ENCODE results near the gene TM2D3. TPM values are rescaled to one million over a fixed set of nuclear protein-coding genes. Genes with fewer than 3 reads are reported as not detected.

The TM2D3 gene
- total RNA-seq, 1 experiment from 2014 or later = 18.4 TPM

DNA sequence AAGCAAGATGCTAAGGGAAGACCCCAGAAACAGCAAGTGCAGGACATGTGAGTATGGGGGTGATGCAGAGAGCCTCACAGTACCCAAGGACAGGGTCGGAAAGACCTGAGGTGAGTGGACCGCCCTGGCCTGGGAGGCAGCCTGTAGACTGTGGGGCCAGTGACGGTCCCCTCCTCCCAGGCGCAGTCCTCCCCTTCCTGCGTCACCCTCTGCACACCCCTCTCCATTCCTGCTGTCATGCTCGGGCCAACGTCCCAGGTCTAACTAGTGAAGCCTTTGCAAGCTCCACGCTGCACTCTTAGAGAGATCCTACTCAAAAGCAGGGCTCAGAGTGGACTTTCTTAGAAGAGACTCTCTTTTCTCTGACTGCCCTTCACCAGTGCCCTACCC lies 41.6 kb downstream of the TM2D3 start:
- BruUV-seq (replicated peaks) = no TSS peak
- Histone ChIP-seq H3K4me2 (ENCODE audit: low read length) (no peak overlapping the region), H2AFZ (ENCODE audit: low read length) (no peak overlapping the region), H3K9me3 (ENCODE audit: low read length) (no peaks in the 10 kb centered on the region), H3K4me3 (ENCODE audit: low read length) (no peak overlapping the region), H3K9ac (ENCODE audit: low read length) (no peak overlapping the region), H3K9me2 (replicated peaks; ENCODE audit: low read length) (no peaks in the 10 kb centered on the region), H3F3A (ENCODE audit: low read length, unreplicated experiment) (no peaks in the 10 kb centered on the region), H3K79me2 (ENCODE audit: low read length) (no peaks in the 10 kb centered on the region), H3K36me3 (ENCODE audit: low read depth, low read length) (no peaks in the 10 kb centered on the region), H4K20me1 (ENCODE audit: low read length) (no peaks in the 10 kb centered on the region), H3K27ac (ENCODE audit: low read length) (no peak overlapping the region), H3K27me3 (ENCODE audit: low read length) (no peaks in the 10 kb centered on the region), H3K4me1 (ENCODE audit: insufficient read depth, low read length) (0 out of 2 replicates have a peak, but pooled peaks cover 2% of the 10 kb centered on the region)
- TF ChIP-seq, protein P1, sequence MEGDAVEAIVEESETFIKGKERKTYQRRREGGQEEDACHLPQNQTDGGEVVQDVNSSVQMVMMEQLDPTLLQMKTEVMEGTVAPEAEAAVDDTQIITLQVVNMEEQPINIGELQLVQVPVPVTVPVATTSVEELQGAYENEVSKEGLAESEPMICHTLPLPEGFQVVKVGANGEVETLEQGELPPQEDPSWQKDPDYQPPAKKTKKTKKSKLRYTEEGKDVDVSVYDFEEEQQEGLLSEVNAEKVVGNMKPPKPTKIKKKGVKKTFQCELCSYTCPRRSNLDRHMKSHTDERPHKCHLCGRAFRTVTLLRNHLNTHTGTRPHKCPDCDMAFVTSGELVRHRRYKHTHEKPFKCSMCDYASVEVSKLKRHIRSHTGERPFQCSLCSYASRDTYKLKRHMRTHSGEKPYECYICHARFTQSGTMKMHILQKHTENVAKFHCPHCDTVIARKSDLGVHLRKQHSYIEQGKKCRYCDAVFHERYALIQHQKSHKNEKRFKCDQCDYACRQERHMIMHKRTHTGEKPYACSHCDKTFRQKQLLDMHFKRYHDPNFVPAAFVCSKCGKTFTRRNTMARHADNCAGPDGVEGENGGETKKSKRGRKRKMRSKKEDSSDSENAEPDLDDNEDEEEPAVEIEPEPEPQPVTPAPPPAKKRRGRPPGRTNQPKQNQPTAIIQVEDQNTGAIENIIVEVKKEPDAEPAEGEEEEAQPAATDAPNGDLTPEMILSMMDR (conservative IDR thresholded peaks at IDR 0.05; ENCODE audit: low read depth, low read length) = no peak
- TF ChIP-seq EZH2phosphoT487 (IDR thresholded peaks at IDR 0.05; ENCODE audit: borderline replicate concordance, low read length) (no peak), EZH2 (IDR thresholded peaks at IDR 0.05; ENCODE audit: low read length, unreplicated experiment) (no peak)
- ATAC-seq (no peak), DNase-seq (no peak)
- CTCF ChIA-PET = no interaction called here
- intact Hi-C loops (cut with micrococcal nuclease) = no loop called here
- POLR2A ChIA-PET (ENCODE audit: unreplicated experiment) = no interaction called here

DNA sequence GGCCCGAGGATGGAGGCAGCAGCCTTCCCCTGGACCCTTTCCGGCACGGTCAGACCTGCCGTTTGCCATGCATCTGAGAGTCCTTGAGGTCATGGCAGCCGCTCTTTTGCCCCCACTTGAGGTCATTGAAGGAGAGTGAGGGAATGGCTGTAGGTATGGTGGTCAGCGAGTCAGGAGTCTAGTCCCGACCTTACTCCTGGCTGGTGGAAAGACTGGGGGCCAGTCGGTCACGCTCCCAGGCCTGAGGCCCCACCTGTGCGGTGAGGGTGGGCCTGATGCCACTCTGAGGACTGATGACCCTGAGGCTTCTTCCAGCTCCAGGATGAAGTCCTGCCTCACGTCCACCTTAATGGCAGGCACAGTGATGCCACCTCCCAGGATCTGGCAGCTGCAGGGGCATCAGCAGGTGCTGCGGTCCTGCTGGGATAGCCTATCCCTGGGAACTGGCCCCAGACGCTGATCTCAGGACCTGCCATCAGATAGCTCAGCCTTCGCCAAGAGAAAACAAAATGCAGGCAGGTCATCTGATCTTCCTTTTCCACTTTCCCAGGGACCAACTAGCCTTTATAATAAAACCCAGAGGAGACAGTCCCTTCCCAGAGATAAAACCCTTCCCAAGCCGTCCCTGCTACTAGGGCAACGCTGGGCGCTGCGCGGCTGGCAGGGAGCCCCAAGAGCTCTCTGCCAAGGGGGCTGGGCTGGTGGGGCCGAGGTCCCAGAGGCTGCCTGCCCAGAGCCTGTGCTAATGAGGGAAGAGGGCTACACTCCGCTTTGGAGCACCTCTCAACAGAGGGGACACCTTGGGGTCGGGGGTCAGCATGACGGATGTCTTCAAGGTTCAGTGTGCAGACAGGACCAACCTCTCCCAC lies 42.2 kb downstream of the TM2D3 start:
- Histone ChIP-seq H3K9me3 (ENCODE audit: low read length) (no peaks in the 10 kb centered on the region), H3K27ac (ENCODE audit: low read length) (no peak overlapping the region), H3K9me2 (replicated peaks; ENCODE audit: low read length) (no peaks in the 10 kb centered on the region), H3K27me3 (ENCODE audit: low read length) (no peaks in the 10 kb centered on the region), H3F3A (ENCODE audit: low read length, unreplicated experiment) (no peaks in the 10 kb centered on the region), H3K36me3 (ENCODE audit: low read depth, low read length) (no peaks in the 10 kb centered on the region), H4K20me1 (ENCODE audit: low read length) (no peaks in the 10 kb centered on the region), H3K4me3 (ENCODE audit: low read length) (no peak overlapping the region), H2AFZ (ENCODE audit: low read length) (no peak overlapping the region), H3K9ac (ENCODE audit: low read length) (no peak overlapping the region), H3K4me1 (ENCODE audit: insufficient read depth, low read length) (no peaks in the 10 kb centered on the region), H3K79me2 (ENCODE audit: low read length) (no peaks in the 10 kb centered on the region), H3K4me2 (ENCODE audit: low read length) (no peak overlapping the region)
- no peak for ATAC-seq
- ChIA-PET POLR2A (ENCODE audit: unreplicated experiment) (no interaction called here), CTCF (no interaction called here)
- no TSS peak for BruUV-seq (replicated peaks)
- TF ChIP-seq, protein P1 (conservative IDR thresholded peaks at IDR 0.05; ENCODE audit: low read depth, low read length) = no peak
- TF ChIP-seq EZH2 (IDR thresholded peaks at IDR 0.05; ENCODE audit: low read length, unreplicated experiment) (no peak), EZH2phosphoT487 (IDR thresholded peaks at IDR 0.05; ENCODE audit: borderline replicate concordance, low read length) (no peak)
- intact Hi-C loops (cut with micrococcal nuclease) = no loop called here
- DNase-seq = no peak

GRCh38 chr15:101608201-101608600 lies 44.0 kb downstream of the TM2D3 start:
- Histone ChIP-seq H3K36me3 (ENCODE audit: low read depth, low read length) (no peaks in the 10 kb centered on the region), H3K9ac (ENCODE audit: low read length) (no peak overlapping the region), H3K27ac (ENCODE audit: low read length) (no peak overlapping the region), H3K4me2 (ENCODE audit: low read length) (no peak overlapping the region), H3K9me3 (ENCODE audit: low read length) (no peaks in the 10 kb centered on the region), H4K20me1 (ENCODE audit: low read length) (no peaks in the 10 kb centered on the region), H3K4me3 (ENCODE audit: low read length) (no peak overlapping the region), H2AFZ (ENCODE audit: low read length) (no peak overlapping the region), H3K4me1 (ENCODE audit: insufficient read depth, low read length) (no peaks in the 10 kb centered on the region), H3K79me2 (ENCODE audit: low read length) (no peaks in the 10 kb centered on the region), H3F3A (ENCODE audit: low read length, unreplicated experiment) (no peaks in the 10 kb centered on the region), H3K27me3 (ENCODE audit: low read length) (no peaks in the 10 kb centered on the region; the same call in 1 of the 2 replicates), H3K9me2 (replicated peaks; ENCODE audit: low read length) (no peaks in the 10 kb centered on the region)
- intact Hi-C loops (cut with micrococcal nuclease) = no loop called here
- CTCF ChIA-PET = interaction anchor here (0.8 kb wide), 1 partner anchor 30 kb away, joined by 3 read pairs; no protein-coding TSS in a partner anchor
- no TSS peak for BruUV-seq (replicated peaks)
- no peak for TF ChIP-seq EZH2phosphoT487 (IDR thresholded peaks at IDR 0.05; ENCODE audit: borderline replicate concordance, low read length)
- TF ChIP-seq EZH2 (IDR thresholded peaks at IDR 0.05; ENCODE audit: low read length, unreplicated experiment) = no peak
- TF ChIP-seq, protein P1 (conservative IDR thresholded peaks at IDR 0.05; ENCODE audit: low read depth, low read length) = no peak
- DNase-seq = no peak
- no peak for ATAC-seq
- POLR2A ChIA-PET (ENCODE audit: unreplicated experiment) = no interaction called here
